Stomach (tissue), 4 donors: ENCODE measurements around the gene BARX1.

Experiments used
- EP300 ChIP-seq: sonication (generic); formaldehyde crosslinking; IDR thresholded peaks from one replicate; pipeline ENCODE4 v1.6.1; 2017; ENCODE audit warnings: antibody characterized with exemption
- POLR2A ChIP-seq, 4 donors: fragments of 450-650 bp; IDR thresholded peaks; one replicate each; pipeline ENCODE4 v1.6.1; 2016; ENCODE audit warnings: antibody characterized with exemption in 4 of 4, control low read depth in 2 of 4, mild to moderate bottlenecking in 1 of 4, moderate library complexity in 1 of 4
- TF ChIP-seq, protein P1 (sequence below), 7 experiments: fragments of 450-650 bp in 4 of 7; fragments of 200-600 bp in 3 of 7; sonication (generic) in 3 of 7; IDR thresholded peaks; one replicate each; pipeline ENCODE4 v1.5.1; 2016 to 2019; ENCODE audit warnings: antibody characterized with exemption in 7 of 7, control low read depth in 2 of 7, mild to moderate bottlenecking in 1 of 7

DNA sequence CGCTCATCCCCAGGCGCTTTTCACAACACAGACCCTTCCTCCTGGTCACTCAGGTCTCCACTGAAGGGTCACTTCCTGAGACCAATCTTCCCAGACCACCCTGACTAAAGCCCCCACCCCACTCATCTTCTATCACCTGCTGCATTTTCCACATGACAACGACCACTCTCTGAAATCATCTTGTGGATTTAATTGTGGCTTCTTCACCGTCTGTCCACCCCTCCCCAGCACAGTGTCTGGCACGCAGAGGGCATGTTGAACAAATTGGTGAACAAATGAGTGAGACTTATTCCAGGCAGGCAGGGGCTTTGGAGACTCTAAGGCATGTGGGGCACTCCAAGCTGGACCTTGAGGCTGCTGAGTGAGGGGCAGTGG lies 8.8 kb downstream of the BARX1 start:
- TF ChIP-seq, protein P1, sequence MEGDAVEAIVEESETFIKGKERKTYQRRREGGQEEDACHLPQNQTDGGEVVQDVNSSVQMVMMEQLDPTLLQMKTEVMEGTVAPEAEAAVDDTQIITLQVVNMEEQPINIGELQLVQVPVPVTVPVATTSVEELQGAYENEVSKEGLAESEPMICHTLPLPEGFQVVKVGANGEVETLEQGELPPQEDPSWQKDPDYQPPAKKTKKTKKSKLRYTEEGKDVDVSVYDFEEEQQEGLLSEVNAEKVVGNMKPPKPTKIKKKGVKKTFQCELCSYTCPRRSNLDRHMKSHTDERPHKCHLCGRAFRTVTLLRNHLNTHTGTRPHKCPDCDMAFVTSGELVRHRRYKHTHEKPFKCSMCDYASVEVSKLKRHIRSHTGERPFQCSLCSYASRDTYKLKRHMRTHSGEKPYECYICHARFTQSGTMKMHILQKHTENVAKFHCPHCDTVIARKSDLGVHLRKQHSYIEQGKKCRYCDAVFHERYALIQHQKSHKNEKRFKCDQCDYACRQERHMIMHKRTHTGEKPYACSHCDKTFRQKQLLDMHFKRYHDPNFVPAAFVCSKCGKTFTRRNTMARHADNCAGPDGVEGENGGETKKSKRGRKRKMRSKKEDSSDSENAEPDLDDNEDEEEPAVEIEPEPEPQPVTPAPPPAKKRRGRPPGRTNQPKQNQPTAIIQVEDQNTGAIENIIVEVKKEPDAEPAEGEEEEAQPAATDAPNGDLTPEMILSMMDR (IDR thresholded peaks at IDR 0.05) = no peak
- no peak for TF ChIP-seq POLR2A (IDR thresholded peaks at IDR 0.05)
- no peak for TF ChIP-seq EP300
